HepG2 (cell line): ENCODE measurements around the gene KCNK7. TPM values are rescaled to one million over a fixed set of nuclear protein-coding genes. Genes with fewer than 3 reads are reported as not detected.

Experiments used
- CBX2 ChIP-seq, 2 experiments: fragments of 200-600 bp in 1 of 2; sonication (generic); formaldehyde crosslinking in 1 of 2; IDR thresholded peaks; 2 replicates each; pipeline versions ENCODE4 v1.7.0 to v1.8.1; 2018 to 2022; ENCODE audit warnings: low read depth in 2 of 2, low read length in 1 of 2, mild to moderate bottlenecking in 1 of 2, missing genetic modification reagents in 1 of 2
- FLYWCH1 ChIP-seq: sonication (generic); formaldehyde crosslinking; IDR thresholded peaks from 2 replicates; pipeline ENCODE4 v1.8.1; 2023; ENCODE audit warnings: mild to moderate bottlenecking, missing genetic modification reagents
- FOXA3 ChIP-seq: IDR thresholded peaks from 2 replicates; pipeline ENCODE4 v1.6.1; 2016; ENCODE audit warnings: missing genetic modification reagents, missing compliant biosample characterization
- RAD21 ChIP-seq: fragments of 450-650 bp; formaldehyde crosslinking; IDR thresholded peaks from 2 replicates; pipeline ENCODE4 v1.5.0; 2020; ENCODE audit warnings: mild to moderate bottlenecking
- RCOR2 ChIP-seq: IDR thresholded peaks from 2 replicates; pipeline ENCODE4 v1.6.1; 2016; ENCODE audit warnings: missing biosample characterization, missing genetic modification reagents
- REXO4 ChIP-seq: sonication (generic); formaldehyde crosslinking; IDR thresholded peaks from 2 replicates; pipeline ENCODE4 v1.8.0; 2022; ENCODE audit warnings: missing genetic modification reagents, mild to moderate bottlenecking, borderline replicate concordance
- TFAP4 ChIP-seq: sonication (generic); IDR thresholded peaks from 2 replicates; pipeline ENCODE4 v1.6.1; 2016; ENCODE audit warnings: low read depth, borderline replicate concordance
- TP53 ChIP-seq: sonication (generic); formaldehyde crosslinking; conservative IDR thresholded peaks from 2 replicates; pipeline ENCODE4 v1.4.0; 2020; ENCODE audit warnings: missing genetic modification reagents
- UBTF ChIP-seq: sonication (generic); formaldehyde crosslinking; IDR thresholded peaks from 2 replicates; pipeline ENCODE4 v1.4.0; 2020; ENCODE audit warnings: mild to moderate bottlenecking, missing genetic modification reagents
- ZNF225 ChIP-seq: sonication (generic); formaldehyde crosslinking; IDR thresholded peaks from 2 replicates; pipeline ENCODE4 v1.4.0; 2020; ENCODE audit warnings: mild to moderate bottlenecking, missing genetic modification reagents
- ZNF318 ChIP-seq: sonication (generic); formaldehyde crosslinking; IDR thresholded peaks from 2 replicates; pipeline ENCODE4 v1.4.0; 2020; ENCODE audit warnings: mild to moderate bottlenecking, missing genetic modification reagents
- ZNF574 ChIP-seq: sonication (generic); formaldehyde crosslinking; IDR thresholded peaks from 2 replicates; pipeline ENCODE4 v1.4.0; 2020; ENCODE audit warnings: missing genetic modification reagents
- ZNF761 ChIP-seq: sonication (generic); formaldehyde crosslinking; conservative IDR thresholded peaks from 2 replicates; pipeline ENCODE4 v1.4.0; 2020; ENCODE audit warnings: mild to moderate bottlenecking, missing genetic modification reagents
- polyA plus RNA-seq, 8 experiments: library from polyadenylated mRNA; depleted of rRNA in 3 of 8; stranded (reverse) in 7 of 8; unstranded in 1 of 8; fragments of >200 nt; fragmentation: Illumina TruSeq in 4 of 8; extraction: Trizol in 4 of 8; gene quantifications; 2 replicates each; pipeline versions ENCODE4 v1.2.1 to v1.2.3, GENCODE V29; 2011 to 2016; ENCODE audit warnings: low read depth in 4 of 8, missing spikeins in 1 of 8, mixed read lengths in 1 of 8; ENCODE audit not compliant: insufficient read depth in 1 of 8
- total RNA-seq, 5 experiments: library from RNA; depleted of rRNA; stranded (reverse); fragments of >200 nt; fragmentation: Illumina TruSeq; extraction: Trizol; gene quantifications; 2 replicates each; pipeline ENCODE4 v1.2.3, GENCODE V29; 2016; ENCODE audit warnings: low read depth in 1 of 5

KCNK7 gene
- total and polyA plus RNA-seq, 2 of the 13 experiments (the other 11 are each of a cell fraction or from before 2014, with no cell fraction given): 0.11 TPM; not detected in 1

- TF ChIP-seq CBX2 (IDR thresholded peaks at IDR 0.05; ENCODE audit: low read depth, low read length) (no peak), CBX2 (CRISPR knock-in tag; IDR thresholded peaks at IDR 0.05; ENCODE audit: low read depth) (no peak), REXO4 (no peak), RAD21 (no peak), FLYWCH1 (CRISPR knock-in tag) (no peak), ZNF225 (CRISPR knock-in tag) (no peak), ZNF761 (CRISPR knock-in tag) (no peak), FOXA3 (CRISPR knock-in tag) (no peak), ZNF318 (peak; percentile 24; the same call in 1 of the 2 replicates), RCOR2 (CRISPR knock-in tag) (peak; percentile 60; the same call in 1 of the 2 replicates), ZNF574 (CRISPR knock-in tag) (no peak), TFAP4 (peak; percentile 32; the same call in 1 of the 2 replicates), TP53 (no peak), UBTF (CRISPR knock-in tag) (peak; percentile 3; the same call in 1 of the 2 replicates)
Measured at GRCh38 chr11:65574811-65575567, 20.6 kb downstream of the KCNK7 start (continued).
